Bladder microvascular endothelial cell (primary cell): Measurements from ENCODE around the gene ACACB. TPM values are rescaled to one million over a fixed set of nuclear protein-coding genes. Genes with fewer than 3 reads are reported as not detected.

Experiments used
- total RNA-seq: library from RNA; depleted of rRNA; stranded (reverse); fragments of >200 nt; gene quantifications from 2 replicates; pipeline ENCODE4 v1.2.3, GENCODE V29; 2014

Gene ACACB
- total RNA-seq = 2.5 and 3.6 TPM in 2 replicates

DNA sequence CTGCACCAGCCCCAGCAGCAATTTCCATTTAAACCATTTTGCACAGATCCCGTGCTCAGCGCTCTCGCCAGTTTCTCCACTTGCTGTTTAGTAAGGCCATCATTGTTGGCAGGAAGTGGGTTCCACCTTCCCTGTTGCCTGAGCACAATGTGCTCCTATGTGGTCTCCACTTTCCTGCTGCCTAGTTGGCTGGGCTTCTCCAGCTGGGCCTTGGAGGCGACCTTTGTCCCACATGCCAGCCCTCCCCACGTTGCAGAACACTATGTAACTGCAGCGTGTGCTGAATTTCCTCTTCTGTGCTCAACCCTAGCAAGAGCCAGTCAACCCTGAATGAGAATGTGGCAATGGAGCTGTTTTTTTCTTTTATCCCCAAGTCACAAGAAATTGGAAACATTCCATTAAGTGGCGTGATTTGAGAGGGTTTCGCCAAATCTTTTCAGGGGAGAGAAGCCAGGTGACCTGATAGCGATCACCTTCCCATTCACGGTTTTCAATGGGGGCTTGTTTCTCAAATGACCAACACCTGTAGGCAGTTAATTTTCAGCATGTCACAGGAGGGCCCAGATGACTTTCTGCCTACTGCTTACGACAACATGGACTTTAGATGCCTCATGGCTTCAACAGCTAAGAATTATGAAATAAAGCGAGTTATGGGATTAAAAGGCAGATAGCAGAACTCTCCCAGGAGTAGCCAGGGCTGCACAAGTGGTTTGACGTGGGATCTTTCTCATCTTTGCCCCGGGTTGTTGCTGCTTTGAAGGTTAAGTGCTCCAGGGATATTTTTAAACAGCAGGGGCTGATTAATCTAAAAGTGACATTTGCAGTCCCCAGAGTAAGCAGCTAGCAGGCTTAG lies at the start of gene ACACB:
ACACB (plus strand) TSS at position 830 of the 853 bp plus-strand sequence. CDS start 22,819 bp downstream, outside the sequence.

DNA sequence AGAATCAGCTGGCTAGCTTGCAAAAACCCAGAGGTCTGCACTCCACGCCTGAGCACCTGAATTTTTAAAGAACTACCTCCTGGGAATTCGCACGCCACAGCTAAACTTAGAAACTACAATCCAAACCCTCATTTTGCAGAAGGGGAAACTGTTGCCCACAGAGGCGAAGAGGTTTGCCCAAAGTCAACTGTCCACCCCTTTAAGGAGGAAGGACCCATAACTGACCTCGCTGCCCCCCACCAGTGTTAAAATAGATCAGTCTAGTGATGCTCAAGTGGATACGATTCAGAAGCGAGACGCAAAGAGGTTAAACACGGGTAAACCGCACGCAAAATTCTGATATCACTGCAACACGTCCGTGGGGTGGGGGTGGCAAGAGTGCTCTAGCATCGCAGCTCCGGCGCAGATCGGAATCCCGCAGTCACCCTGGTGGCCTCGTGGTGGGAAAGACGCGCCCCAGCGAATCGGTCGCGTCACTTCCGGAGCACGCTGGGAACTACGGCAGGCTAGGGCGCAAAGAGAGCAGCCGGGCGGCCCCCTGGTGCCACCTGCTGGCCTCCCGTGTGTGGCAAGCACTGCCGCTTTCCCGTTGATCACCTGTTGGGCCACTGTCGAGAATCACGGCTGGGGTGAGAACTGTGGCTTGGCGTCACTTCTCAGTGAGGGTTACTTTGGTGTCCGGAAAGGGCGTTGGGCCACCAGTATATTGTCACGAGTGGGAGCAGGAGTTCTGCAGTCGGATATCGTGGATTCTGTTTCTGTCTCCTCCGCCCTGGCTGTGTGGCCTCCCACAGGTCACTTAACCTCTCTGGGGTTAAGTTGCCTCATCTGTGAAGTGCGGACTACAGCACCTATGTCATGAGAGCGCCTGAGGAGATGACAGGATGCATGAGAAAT lies 23.1 kb upstream of the ACACB start, which contains the start of gene ALKBH2:
ALKBH2 (minus strand) TSS at position 451 of the 897 bp plus-strand sequence. CDS start 686 bp downstream, outside the sequence.

DNA sequence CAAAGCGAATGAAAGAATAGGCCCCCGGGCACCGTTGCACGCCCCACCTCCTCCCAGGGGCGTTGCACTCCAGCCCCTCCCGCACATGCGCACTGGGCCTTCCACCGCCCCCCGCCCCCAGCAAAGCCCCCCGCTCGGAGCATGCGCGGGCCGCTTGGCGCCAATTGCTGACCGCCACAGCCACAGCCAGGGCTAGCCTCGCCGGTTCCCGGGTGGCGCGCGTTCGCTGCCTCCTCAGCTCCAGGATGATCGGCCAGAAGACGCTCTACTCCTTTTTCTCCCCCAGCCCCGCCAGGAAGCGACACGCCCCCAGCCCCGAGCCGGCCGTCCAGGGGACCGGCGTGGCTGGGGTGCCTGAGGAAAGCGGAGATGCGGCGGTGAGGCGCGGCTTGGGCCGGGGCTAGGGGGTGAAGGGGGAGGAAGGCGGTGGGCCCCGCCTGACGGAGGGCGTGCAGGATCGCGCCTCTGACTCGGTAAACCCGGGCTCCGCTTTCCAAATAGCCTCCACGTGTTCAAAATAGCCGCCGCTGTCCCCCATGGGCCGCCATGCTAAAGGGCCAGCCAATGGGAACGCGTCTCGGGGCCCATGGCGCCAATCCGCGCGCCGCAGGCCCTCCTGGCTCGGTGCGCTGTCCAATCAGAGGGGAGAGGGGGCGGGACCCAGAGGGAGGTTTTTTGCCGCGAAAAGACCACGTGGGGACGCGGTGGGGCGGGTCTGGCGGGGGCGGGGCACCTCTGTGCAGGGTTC lies 18.8 kb upstream of the ACACB start, which contains the start of gene UNG:
UNG (plus strand) TSS at position 163 of the 748 bp plus-strand sequence; CDS start at position 246, 83 bp downstream.

DNA sequence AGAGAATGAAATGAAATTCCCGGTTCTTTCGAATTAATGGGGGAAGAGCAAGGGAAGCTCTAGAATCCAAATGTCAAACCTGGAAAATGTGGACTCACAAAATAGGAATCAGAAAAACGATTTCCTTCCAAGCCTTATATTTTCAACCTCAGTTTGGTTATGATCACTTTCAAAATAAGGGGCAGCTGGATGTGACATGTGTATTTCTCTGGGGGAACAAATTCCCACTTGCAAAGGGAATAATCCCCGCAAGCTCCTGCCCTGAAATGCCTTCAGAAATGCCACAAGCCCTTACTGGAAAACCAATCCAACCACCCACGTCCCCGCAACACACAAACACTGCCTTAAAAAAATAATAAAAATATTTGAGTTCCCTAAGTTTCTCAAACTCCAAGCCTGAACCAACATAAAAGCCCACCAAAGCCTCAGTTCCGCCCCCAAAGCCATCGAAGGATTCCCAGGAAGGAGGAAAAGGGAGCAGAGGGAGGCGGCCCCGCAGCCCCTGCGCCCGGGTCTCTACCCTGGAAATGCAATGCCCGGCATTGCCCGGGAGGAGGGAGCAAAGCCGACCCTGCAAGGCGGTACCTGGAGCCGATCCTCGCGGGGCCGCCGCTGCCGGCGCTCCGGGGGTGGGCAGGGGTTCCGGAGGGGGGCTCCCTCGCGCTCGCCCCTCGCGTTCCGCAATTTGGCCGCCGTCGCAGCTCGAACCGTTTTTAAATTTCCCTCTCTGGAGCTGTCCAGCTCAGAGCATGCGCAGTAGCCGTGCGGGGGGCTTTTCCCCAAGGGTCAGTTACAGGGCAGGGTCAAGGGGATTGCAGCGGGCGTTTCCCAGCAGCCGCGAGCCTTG lies 192.4 kb downstream of the ACACB start, which contains the start of gene FOXN4:
FOXN4 (minus strand) TSS at position 751 of the 847 bp plus-strand sequence. CDS start 963 bp downstream, outside the sequence.

Other genes with a start within 250 kb of the ACACB start
- gene DAO, start 236.5 kb upstream of the ACACB start, total RNA-seq = not detected in 2 replicates
- not detected in 2 replicates for gene SVOP, start 95.5 kb upstream of the ACACB start, total RNA-seq
- gene USP30, start 64.0 kb upstream of the ACACB start, total RNA-seq = 4.0 and 4.7 TPM in 2 replicates
- 7.6 and 7.7 TPM in 2 replicates for gene ALKBH2, start 23.1 kb upstream of the ACACB start, total RNA-seq
- gene UNG, start 19.0 kb upstream of the ACACB start, total RNA-seq = 14.5 and 23.3 TPM in 2 replicates
- gene FOXN4, start 192.7 kb downstream of the ACACB start, total RNA-seq = not detected in 2 replicates
- not detected in 2 replicates for gene MYO1H, start 231.3 kb downstream of the ACACB start, total RNA-seq